ENCODE results near the gene PSAT1.

- TF ChIP-seq, protein P1, sequence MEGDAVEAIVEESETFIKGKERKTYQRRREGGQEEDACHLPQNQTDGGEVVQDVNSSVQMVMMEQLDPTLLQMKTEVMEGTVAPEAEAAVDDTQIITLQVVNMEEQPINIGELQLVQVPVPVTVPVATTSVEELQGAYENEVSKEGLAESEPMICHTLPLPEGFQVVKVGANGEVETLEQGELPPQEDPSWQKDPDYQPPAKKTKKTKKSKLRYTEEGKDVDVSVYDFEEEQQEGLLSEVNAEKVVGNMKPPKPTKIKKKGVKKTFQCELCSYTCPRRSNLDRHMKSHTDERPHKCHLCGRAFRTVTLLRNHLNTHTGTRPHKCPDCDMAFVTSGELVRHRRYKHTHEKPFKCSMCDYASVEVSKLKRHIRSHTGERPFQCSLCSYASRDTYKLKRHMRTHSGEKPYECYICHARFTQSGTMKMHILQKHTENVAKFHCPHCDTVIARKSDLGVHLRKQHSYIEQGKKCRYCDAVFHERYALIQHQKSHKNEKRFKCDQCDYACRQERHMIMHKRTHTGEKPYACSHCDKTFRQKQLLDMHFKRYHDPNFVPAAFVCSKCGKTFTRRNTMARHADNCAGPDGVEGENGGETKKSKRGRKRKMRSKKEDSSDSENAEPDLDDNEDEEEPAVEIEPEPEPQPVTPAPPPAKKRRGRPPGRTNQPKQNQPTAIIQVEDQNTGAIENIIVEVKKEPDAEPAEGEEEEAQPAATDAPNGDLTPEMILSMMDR (conservative IDR thresholded peaks at IDR 0.05; ENCODE audit: low read length): no peak
- no peak for TF ChIP-seq EZH2phosphoT487 (IDR thresholded peaks at IDR 0.05; ENCODE audit: borderline replicate concordance)
These were observed 578 bp upstream of the PSAT1 start for GRCh38 chr9:78296201-78296892.
